Psoas muscle (tissue), 8 donors: ENCODE results near the gene SCAF11. TPM values are rescaled to one million over a fixed set of nuclear protein-coding genes. Genes with fewer than 3 reads are reported as not detected.

ENCODE experiments used
- ATAC-seq, 4 donors: fragments of 200-7000 bp; cut with Tn5 transposase; one replicate each; pipeline ENCODE4 v1.9.1; 2020; ENCODE audit warnings: moderate library complexity in 3 of 4, mild to moderate bottlenecking in 2 of 4
- DNase-seq, 2 donors: peaks; one replicate each; pipeline ENCODE4 v3.0.0-alpha.2; 2020
- H3K27ac ChIP-seq: fragments of 200-600 bp; one replicate; pipeline ENCODE4 v1.8.0; 2022
- H3K27me3 ChIP-seq, 3 donors: fragments of 200-600 bp in 1 of 3; one replicate each; pipeline versions ENCODE4 v1.6.1 to v1.8.0; 2013 to 2022; ENCODE audit warnings: low read length in 2 of 3, mild to moderate bottlenecking in 2 of 3, moderate library complexity in 1 of 3; ENCODE audit not compliant: insufficient read depth in 3 of 3
- H3K36me3 ChIP-seq, 2 donors: fragments of 200-600 bp in 1 of 2; one replicate each; pipeline versions ENCODE4 v1.6.1 to v1.8.0; 2013 to 2022; ENCODE audit warnings: low read depth in 1 of 2, mild to moderate bottlenecking in 1 of 2, moderate library complexity in 1 of 2; ENCODE audit not compliant: insufficient read depth in 1 of 2
- H3K4me1 ChIP-seq: fragments of 200-600 bp; one replicate; pipeline ENCODE4 v1.8.0; 2022
- H3K4me3 ChIP-seq: fragments of 200-600 bp; one replicate; pipeline ENCODE4 v1.8.0; 2022; ENCODE audit warnings: mild to moderate bottlenecking
- H3K9me3 ChIP-seq: fragments of 200-600 bp; one replicate; pipeline ENCODE4 v1.8.0; 2022
- CTCF ChIP-seq: fragments of 200-600 bp; IDR thresholded peaks from one replicate; pipeline ENCODE4 v1.8.0; 2022; ENCODE audit warnings: antibody characterized with exemption
- WGBS, 3 donors: extraction: QIAGEN DNeasy Blood & Tissue Kit; methylation state at CpG; one replicate each; pipeline versions ENCODE4 v1.1.6 to v1.1.7; 2013; 5-methylcytosine and 5-hydroxymethylcytosine counted together
- intact Hi-C, 2 donors: fragments of 100-400 bp; cut with DNase I; formaldehyde crosslinking; loops; one replicate each; pipeline versions ENCODE4 v1.11.0 to v1.14.2; 2022
- polyA plus RNA-seq, 3 donors: library from polyadenylated mRNA; stranded (reverse); fragments of 200-250 nt; gene quantifications; one replicate each; pipeline ENCODE4 v1.2.3, GENCODE V29; 2013
- total RNA-seq, 4 donors: library from RNA; stranded (reverse); fragmentation: NEBNext Ultra II Directional in 2 of 4; extraction: Animal tissue kit (Norgen Biotek cat#: 25700) in 2 of 4; gene quantifications; one replicate each; pipeline versions ENCODE4 v1.2.1 to v1.2.4, GENCODE V29; 2021 to 2023
- donor health status: healthy with polysubstance abuse.
- donor health status: DM: no; HTN: no; CAD: no; lungs with moderate emphysema.
- donor health status: Bipolar disorder and iron deficiency.
- donor health status: healthy.
- donor health status: DM: yes; HTN: yes; CAD: no.
- donor health status: DM: no; HTN: no; CAD: no.
- donor health status: DM: no; HTN: no; CAD: no.
- donor health status: DM: yes; HTN: yes; CAD: no.

Gene SCAF11
- total and polyA plus RNA-seq, 7 donors, result 28.5 to 90.0 (median 63.5) TPM

GRCh38 chr12:45895961-45896360 is 94.4 kb downstream of the SCAF11 start:
- TF ChIP-seq CTCF, result no peak
- no peak overlapping the region for H3K4me3 ChIP-seq
- H3K27me3 ChIP-seq, result no peaks in the 10 kb centered on the region
- no peaks in the 10 kb centered on the region for H3K4me1 ChIP-seq
- no peaks in the 10 kb centered on the region for H3K9me3 ChIP-seq
- intact Hi-C loops, result no loop called here
- DNase-seq (no peak), ATAC-seq (no peak)
- 91 to 98% (median 95%) methylated on average over 4 of the region's 4 CpGs for WGBS, 3 donors
- peaks cover 3 to 75% of the 10 kb centered on the region in 2 donors for H3K36me3 ChIP-seq
- no peak overlapping the region for H3K27ac ChIP-seq

DNA sequence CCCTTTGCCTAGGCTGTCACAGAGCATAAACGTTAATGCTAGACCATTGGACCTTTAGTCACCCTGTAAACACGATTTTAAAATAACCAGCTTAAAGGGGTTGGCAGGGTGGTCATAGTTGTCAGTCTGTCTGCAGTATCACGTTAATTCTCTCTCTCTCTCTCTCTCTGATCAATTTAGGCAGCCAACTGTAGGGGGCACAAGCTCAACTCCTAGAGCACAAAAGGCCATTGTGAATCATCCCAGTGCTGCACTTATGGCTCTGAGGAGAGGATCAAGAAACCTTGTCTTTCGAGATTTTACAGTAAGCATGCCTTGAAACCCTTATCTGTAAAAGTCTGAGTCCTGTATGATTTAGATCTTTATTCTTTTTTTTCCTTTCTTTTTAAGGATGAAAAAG is 97.1 kb downstream of the SCAF11 start:
- no peaks in the 10 kb centered on the region for H3K4me1 ChIP-seq
- no peak for TF ChIP-seq CTCF
- H3K9me3 ChIP-seq, result no peaks in the 10 kb centered on the region
- no peaks in the 10 kb centered on the region for H3K27me3 ChIP-seq
- WGBS, 3 donors, result 58 to 70% (median 64%) methylated on average over 4 of the region's 4 CpGs
- H3K36me3 ChIP-seq, result peaks cover 3 to 68% of the 10 kb centered on the region in 2 donors
- ATAC-seq (no peak), DNase-seq (no peak)
- intact Hi-C loops, result no loop called here
- H3K4me3 ChIP-seq, result no peak overlapping the region
- H3K27ac ChIP-seq, result no peak overlapping the region

DNA sequence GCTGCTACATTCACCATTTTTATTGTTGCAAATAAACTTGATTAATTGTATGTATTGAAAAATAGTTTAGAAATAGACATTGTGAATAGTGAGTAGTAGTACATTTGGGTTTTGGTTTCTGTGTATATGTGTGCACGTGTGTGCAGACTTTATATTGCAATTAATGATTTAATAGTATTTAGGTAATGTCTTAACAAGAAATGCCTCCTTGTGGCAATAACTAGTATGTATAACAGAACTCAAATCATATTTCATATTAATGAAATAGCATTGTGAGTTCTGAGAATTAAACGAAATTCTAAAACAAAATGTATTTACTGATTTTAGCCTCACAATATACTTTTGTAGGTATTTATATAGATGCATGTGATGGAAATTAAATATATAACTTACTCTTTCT is 100.1 kb downstream of the SCAF11 start:
- intact Hi-C loops, result no loop called here
- no peak for TF ChIP-seq CTCF
- ATAC-seq (no peak), DNase-seq (no peak)
- H3K4me1 ChIP-seq, result no peaks in the 10 kb centered on the region
- H3K36me3 ChIP-seq, result peaks cover 3 to 47% of the 10 kb centered on the region in 2 donors
- no peaks in the 10 kb centered on the region for H3K27me3 ChIP-seq
- WGBS, 3 donors, result 84 to 90% (median 85%) methylated on average over 2 of the region's 2 CpGs
- H3K27ac ChIP-seq, result no peak overlapping the region
- H3K4me3 ChIP-seq, result no peak overlapping the region
- H3K9me3 ChIP-seq, result no peaks in the 10 kb centered on the region

- H3K9me3 ChIP-seq, result no peaks in the 10 kb centered on the region
- TF ChIP-seq CTCF, result no peak
- H3K36me3 ChIP-seq, result peaks cover 0 to 28% of the 10 kb centered on the region in 2 donors
- ATAC-seq (no peak), DNase-seq (no peak)
- no peak overlapping the region for H3K27ac ChIP-seq
- WGBS, 3 donors, result 83 to 89% (median 87%) methylated on average over 5 of the region's 5 CpGs
- H3K4me3 ChIP-seq, result no peak overlapping the region
- intact Hi-C loops, result no loop called here
- H3K4me1 ChIP-seq, result no peaks in the 10 kb centered on the region
- H3K27me3 ChIP-seq, result no peaks in the 10 kb centered on the region
Observed at GRCh38 chr12:45887544-45887943, 102.8 kb downstream of the SCAF11 start.

GRCh38 chr12:45886685-45887084 is 103.7 kb downstream of the SCAF11 start:
- H3K4me3 ChIP-seq, result no peak overlapping the region
- H3K36me3 ChIP-seq, result peaks cover 0 to 19% of the 10 kb centered on the region in 2 donors
- no peak for TF ChIP-seq CTCF
- H3K27ac ChIP-seq, result no peak overlapping the region
- H3K4me1 ChIP-seq, result no peaks in the 10 kb centered on the region
- no peak for DNase-seq
- ATAC-seq, result no peak
- H3K9me3 ChIP-seq, result no peaks in the 10 kb centered on the region
- 100% methylated on average over 1 of the region's 1 CpG for WGBS, 3 donors
- intact Hi-C loops, result no loop called here
- no peaks in the 10 kb centered on the region for H3K27me3 ChIP-seq
